Neutrophil (primary cell): ENCODE measurements around the gene GHITM.

ENCODE experiments used
- H3K27ac ChIP-seq: fragments of 200-600 bp; sonication (generic); 2 replicates; pipeline ENCODE4 v1.5.1; 2016; ENCODE audit warnings: mild to moderate bottlenecking, moderate library complexity
- H3K27me3 ChIP-seq: fragments of 200-600 bp; sonication (generic); 2 replicates; pipeline ENCODE4 v1.6.0; 2016; ENCODE audit warnings: mild to moderate bottlenecking
- H3K36me3 ChIP-seq: fragments of 200-600 bp; sonication (generic); 2 replicates; pipeline ENCODE4 v1.5.1; 2017
- H3K4me1 ChIP-seq, 2 experiments: fragments of 200-600 bp in 1 of 2; sonication (generic) in 1 of 2; 1 replicate in 1 of 2; 2 replicates in 1 of 2; pipeline versions ENCODE4 v1.5.1 to v1.6.1; 2013 to 2016; ENCODE audit warnings: low read depth in 1 of 2, low read length in 1 of 2, mild to moderate bottlenecking in 1 of 2, moderate library complexity in 1 of 2; ENCODE audit not compliant: control insufficient read depth in 1 of 2, insufficient read depth in 1 of 2
- H3K4me3 ChIP-seq, 2 experiments: fragments of 200-600 bp in 1 of 2; sonication (generic) in 1 of 2; 1 replicate in 1 of 2; 2 replicates in 1 of 2; pipeline ENCODE4 v1.5.1; 2013 to 2016; ENCODE audit warnings: low read depth in 1 of 2, low read length in 1 of 2, mild to moderate bottlenecking in 1 of 2, moderate library complexity in 1 of 2
- H3K9me3 ChIP-seq: fragments of 200-600 bp; sonication (generic); 2 replicates; pipeline ENCODE4 v1.5.1; 2016
- CTCF ChIP-seq: fragments of 200-600 bp; sonication (generic); IDR thresholded peaks from 2 replicates; pipeline ENCODE4 v1.5.1; 2016; ENCODE audit warnings: antibody characterized with exemption

Gene GHITM

GRCh38 chr10:84139126-84140035 is at the start of gene GHITM:
Gene GHITM (plus strand): TSS chr10:84139509. CDS start chr10:84141501, 1,992 bp downstream.
- peaks cover 24 to 25% of the 10 kb centered on the region in 2 experiments for H3K4me1 ChIP-seq
- H3K36me3 ChIP-seq = peaks cover 29% of the 10 kb centered on the region
- TF ChIP-seq CTCF = peak; percentile 99
- peak within 1 kb of the TSS; percentile 83 to 86 for H3K4me3 ChIP-seq
- peaks cover 31% of the 10 kb centered on the region for H3K27me3 ChIP-seq
- no peaks in the 10 kb centered on the region for H3K9me3 ChIP-seq
- peak within 1 kb of the TSS; percentile 97 for H3K27ac ChIP-seq

- no peaks in the 10 kb centered on the region for H3K36me3 ChIP-seq
- no peaks in the 10 kb centered on the region for H3K4me1 ChIP-seq
- peaks cover 16% of the 10 kb centered on the region for H3K27me3 ChIP-seq
- H3K4me3 ChIP-seq = no peak overlapping the region
- no peak overlapping the region for H3K27ac ChIP-seq
- H3K9me3 ChIP-seq = no peaks in the 10 kb centered on the region
- TF ChIP-seq CTCF = no peak
These were observed 43.4 kb upstream of the GHITM start for GRCh38 chr10:84095811-84096497.

GRCh38 chr10:84097787-84098353 is 41.4 kb upstream of the GHITM start:
- Histone ChIP-seq H3K4me1 (no peaks in the 10 kb centered on the region), H3K9me3 (no peaks in the 10 kb centered on the region), H3K27me3 (peaks cover 33% of the 10 kb centered on the region), H3K4me3 (no peak overlapping the region), H3K27ac (no peak overlapping the region), H3K36me3 (no peaks in the 10 kb centered on the region)
- TF ChIP-seq CTCF = no peak

- TF ChIP-seq CTCF = no peak
- Histone ChIP-seq H3K9me3 (no peaks in the 10 kb centered on the region), H3K36me3 (no peaks in the 10 kb centered on the region), H3K27me3 (peaks cover 41% of the 10 kb centered on the region), H3K4me1 (no peaks in the 10 kb centered on the region), H3K4me3 (no peak overlapping the region), H3K27ac (no peak overlapping the region)
These were observed 40.6 kb upstream of the GHITM start for GRCh38 chr10:84098667-84099066.

GRCh38 chr10:84101042-84101441 is 38.3 kb upstream of the GHITM start:
- no peaks in the 10 kb centered on the region for H3K36me3 ChIP-seq
- H3K4me3 ChIP-seq = no peak overlapping the region
- H3K9me3 ChIP-seq = no peaks in the 10 kb centered on the region
- peaks cover 41% of the 10 kb centered on the region for H3K27me3 ChIP-seq
- no peak for TF ChIP-seq CTCF
- H3K27ac ChIP-seq = no peak overlapping the region
- H3K4me1 ChIP-seq = no peaks in the 10 kb centered on the region
